IPS DF 6.9 (cell line): ENCODE data around the gene RBM4B.
"Not testable (repeated sequence)": the region's sequence is repeated elsewhere in the genome, so short reads cannot be mapped to it uniquely, and the experiment has no call there.

ENCODE experiments used
- DNase-seq: peaks from one replicate; pipeline ENCODE4 v3.0.0-alpha.2; 2013; ENCODE audit warnings: low read depth, low spot score
- H3K27ac ChIP-seq: one replicate; pipeline ENCODE4 v1.5.1; 2013; ENCODE audit warnings: low read length, control low read depth
- H3K27me3 ChIP-seq: 2 replicates; pipeline ENCODE4 v1.6.1; 2013; ENCODE audit warnings: mild to moderate bottlenecking, low read length; ENCODE audit not compliant: control insufficient read depth, insufficient read depth
- H3K36me3 ChIP-seq: 2 replicates; pipeline ENCODE4 v1.6.1; 2013; ENCODE audit warnings: low read length; ENCODE audit not compliant: control insufficient read depth, insufficient read depth
- H3K4me1 ChIP-seq: 2 replicates; pipeline ENCODE4 v1.6.1; 2013; ENCODE audit warnings: low read length; ENCODE audit not compliant: control insufficient read depth, insufficient read depth
- H3K4me3 ChIP-seq: 2 replicates; pipeline ENCODE4 v1.5.1; 2013; ENCODE audit warnings: mild to moderate bottlenecking, low read length
- H3K9me3 ChIP-seq: 2 replicates; pipeline ENCODE4 v1.6.1; 2013; ENCODE audit warnings: low read length, inconsistent platforms; ENCODE audit not compliant: control insufficient read depth, insufficient read depth
- WGBS: extraction: QIAGEN DNeasy Blood & Tissue Kit; methylation state at CpG from one replicate; pipeline ENCODE4 v1.1.7; 2013; ENCODE audit warnings: mixed read lengths, missing lambda C conversion rate; ENCODE audit not compliant: insufficient read length, insufficient coverage; 5-methylcytosine and 5-hydroxymethylcytosine counted together

RBM4B gene, protein sequence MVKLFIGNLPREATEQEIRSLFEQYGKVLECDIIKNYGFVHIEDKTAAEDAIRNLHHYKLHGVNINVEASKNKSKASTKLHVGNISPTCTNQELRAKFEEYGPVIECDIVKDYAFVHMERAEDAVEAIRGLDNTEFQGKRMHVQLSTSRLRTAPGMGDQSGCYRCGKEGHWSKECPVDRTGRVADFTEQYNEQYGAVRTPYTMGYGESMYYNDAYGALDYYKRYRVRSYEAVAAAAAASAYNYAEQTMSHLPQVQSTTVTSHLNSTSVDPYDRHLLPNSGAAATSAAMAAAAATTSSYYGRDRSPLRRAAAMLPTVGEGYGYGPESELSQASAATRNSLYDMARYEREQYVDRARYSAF

GRCh38 chr11:66677599-66678375 is at the start of gene RBM4B:
TSS of gene RBM4B (minus strand) at chr11:66677887. CDS start at chr11:66677079, 808 bp downstream.
- H3K9me3 ChIP-seq, result no peaks in the 10 kb centered on the region
- peak within 1 kb of the TSS; percentile 57 for H3K4me3 ChIP-seq
- WGBS, result no CpG with 5 or more reads among the region's 61 CpGs
- H3K36me3 ChIP-seq, result no peaks in the 10 kb centered on the region
- peak; percentile 91 for DNase-seq
- no peaks in the 10 kb centered on the region for H3K27me3 ChIP-seq
- H3K4me1 ChIP-seq, result peaks cover 5% of the 10 kb centered on the region; the same call in 1 of the 2 replicates
- H3K27ac ChIP-seq, result no peak within 1 kb of the TSS

DNA sequence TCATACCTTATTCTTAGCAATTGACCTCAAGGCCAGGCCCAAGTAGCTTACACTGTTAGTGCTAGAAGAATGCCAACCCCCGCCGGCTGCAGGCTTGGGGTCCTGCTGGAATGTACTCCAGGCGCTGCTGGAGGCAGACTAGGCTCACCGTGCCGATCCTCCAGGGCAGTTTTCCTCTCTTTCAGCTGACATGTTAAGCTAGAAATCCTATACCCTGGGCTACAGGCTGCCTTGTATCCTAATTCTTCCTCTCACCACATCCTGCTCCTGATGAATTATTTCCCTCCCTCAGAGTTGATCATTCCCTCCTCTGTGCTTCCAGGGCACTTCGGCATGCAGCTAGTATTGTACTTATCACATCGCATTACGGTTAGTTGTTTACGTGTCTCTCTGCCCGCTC is 48.0 kb upstream of the RBM4B start:
- no peak overlapping the region for H3K27ac ChIP-seq
- no peak for DNase-seq
- no peak overlapping the region for H3K4me3 ChIP-seq
- no peaks in the 10 kb centered on the region for H3K9me3 ChIP-seq
- H3K4me1 ChIP-seq, result 0 out of 2 replicates have a peak, but pooled peaks cover 4% of the 10 kb centered on the region
- H3K36me3 ChIP-seq, result no peaks in the 10 kb centered on the region; the same call in 1 of the 2 replicates
- no CpG with 5 or more reads among the region's 10 CpGs for WGBS
- H3K27me3 ChIP-seq, result peaks cover 5% of the 10 kb centered on the region; the same call in 1 of the 2 replicates

GRCh38 chr11:66725114-66725513 is 47.4 kb upstream of the RBM4B start:
- Histone ChIP-seq H3K27me3 (peaks cover 5% of the 10 kb centered on the region; the same call in 1 of the 2 replicates), H3K4me1 (peaks cover 7% of the 10 kb centered on the region), H3K36me3 (no peaks in the 10 kb centered on the region; the same call in 1 of the 2 replicates), H3K9me3 (no peaks in the 10 kb centered on the region), H3K27ac (no peak overlapping the region), H3K4me3 (no peak overlapping the region)
- no peak for DNase-seq
- no CpG with 5 or more reads among the region's 1 CpG for WGBS

GRCh38 chr11:66724167-66724566 is 46.5 kb upstream of the RBM4B start:
- no CpG with 5 or more reads among the region's 5 CpGs for WGBS
- H3K36me3 ChIP-seq, H3K9me3 ChIP-seq, DNase-seq, H3K4me3 ChIP-seq, H3K27me3 ChIP-seq, H3K27ac ChIP-seq: not testable (repeated sequence)
- peaks cover 10% of the 10 kb centered on the region for H3K4me1 ChIP-seq

DNA sequence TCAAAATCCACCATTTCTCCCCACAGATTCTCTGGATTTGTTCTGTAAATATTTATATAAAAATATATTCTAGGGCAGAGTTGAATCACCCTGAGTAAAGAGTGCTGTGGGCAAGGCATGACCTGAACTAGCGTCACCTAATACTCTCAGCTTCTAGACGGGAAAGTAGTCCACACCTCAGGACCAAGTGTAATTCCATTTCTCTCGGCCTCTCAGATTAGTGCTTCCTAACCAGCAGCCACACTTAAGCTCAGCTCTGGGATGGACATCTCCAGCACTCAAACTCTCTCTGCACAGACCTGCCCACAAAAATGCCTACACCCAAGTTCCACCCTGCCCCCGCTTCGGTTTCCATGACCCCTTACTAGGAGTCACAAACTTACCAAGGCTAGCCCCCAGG is 46.0 kb upstream of the RBM4B start:
- Histone ChIP-seq H3K4me3 (no peak overlapping the region), H3K4me1 (peaks cover 9% of the 10 kb centered on the region), H3K9me3 (no peaks in the 10 kb centered on the region), H3K27ac (no peak overlapping the region), H3K27me3 (peaks cover 5% of the 10 kb centered on the region; the same call in 1 of the 2 replicates), H3K36me3 (no peaks in the 10 kb centered on the region; the same call in 1 of the 2 replicates)
- no CpG with 5 or more reads among the region's 5 CpGs for whole genome bisulfite sequencing
- no peak for DNase-seq

- H3K9me3 ChIP-seq, result no peaks in the 10 kb centered on the region
- no peak overlapping the region for H3K4me3 ChIP-seq
- H3K27me3 ChIP-seq, result peaks cover 5% of the 10 kb centered on the region; the same call in 1 of the 2 replicates
- H3K27ac ChIP-seq, result no peak overlapping the region
- no CpG with 5 or more reads among the region's 16 CpGs for WGBS
- H3K36me3 ChIP-seq, result no peaks in the 10 kb centered on the region; the same call in 1 of the 2 replicates
- peaks cover 14% of the 10 kb centered on the region for H3K4me1 ChIP-seq
- no peak for DNase-seq
These were observed 45.3 kb upstream of the RBM4B start for GRCh38 chr11:66722745-66723651.

DNA sequence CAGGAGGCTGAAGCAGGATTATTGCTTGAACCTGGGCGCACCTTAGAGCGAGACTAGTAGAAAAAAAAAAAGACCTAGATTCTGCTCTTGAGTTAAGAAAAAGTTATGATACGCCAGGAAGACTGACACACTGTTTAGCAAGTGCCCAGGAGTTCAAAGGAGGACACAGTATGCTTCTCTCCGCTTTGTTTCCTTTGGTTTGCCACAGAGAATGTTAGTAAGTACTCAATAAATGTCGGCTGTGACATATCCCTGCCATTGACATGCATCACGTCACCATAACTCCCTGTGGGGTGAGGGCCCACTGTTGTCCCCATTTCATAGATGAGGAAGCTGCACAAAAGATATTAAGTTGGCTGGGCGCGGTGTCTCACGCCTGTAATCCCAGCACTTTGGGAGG is 44.3 kb upstream of the RBM4B start:
- Histone ChIP-seq H3K4me3 (no peak overlapping the region), H3K9me3 (no peaks in the 10 kb centered on the region), H3K4me1 (peaks cover 15% of the 10 kb centered on the region), H3K27ac (no peak overlapping the region), H3K36me3 (no peaks in the 10 kb centered on the region), H3K27me3 (peaks cover 1% of the 10 kb centered on the region; the same call in 1 of the 2 replicates)
- no peak for DNase-seq
- WGBS, result no CpG with 5 or more reads among the region's 9 CpGs

GRCh38 chr11:66720899-66721470 is 43.3 kb upstream of the RBM4B start:
- no peak overlapping the region for H3K4me3 ChIP-seq
- H3K27ac ChIP-seq, result no peak overlapping the region
- H3K27me3 ChIP-seq, result no peaks in the 10 kb centered on the region
- no peaks in the 10 kb centered on the region for H3K36me3 ChIP-seq
- no peak for DNase-seq
- peaks cover 15% of the 10 kb centered on the region for H3K4me1 ChIP-seq
- no CpG with 5 or more reads among the region's 13 CpGs for WGBS
- no peaks in the 10 kb centered on the region for H3K9me3 ChIP-seq

GRCh38 chr11:66720223-66720898 is 42.7 kb upstream of the RBM4B start:
- no CpG with 5 or more reads among the region's 15 CpGs for WGBS
- Histone ChIP-seq H3K27me3 (no peaks in the 10 kb centered on the region), H3K4me1 (peaks cover 15% of the 10 kb centered on the region), H3K4me3 (no peak overlapping the region), H3K9me3 (no peaks in the 10 kb centered on the region), H3K36me3 (peaks cover 2% of the 10 kb centered on the region; the same call in 1 of the 2 replicates), H3K27ac (no peak overlapping the region)
- peak; percentile 73 for DNase-seq
